Smooth muscle cell (in vitro differentiated cells): Measurements from ENCODE around the gene CTDP1. TPM values are rescaled to one million over a fixed set of nuclear protein-coding genes. Genes with fewer than 3 reads are reported as not detected.

Experiments used
- DNase-seq: peaks from one replicate; lab custom pipeline; 2025; ENCODE audit not compliant: unreplicated experiment; lab: John Stamatoyannopoulos, UW
- H2AFZ ChIP-seq: fragments of 200-600 bp; sonication (generic); 2 replicates; pipeline ENCODE4 v1.6.0; 2016; ENCODE audit warnings: antibody characterized with exemption, low read depth, mild to moderate bottlenecking
- H3F3A ChIP-seq: fragments of 200-600 bp; sonication (generic); 2 replicates; pipeline ENCODE4 v1.6.0; 2017; ENCODE audit warnings: antibody characterized with exemption, low read depth
- H3K27ac ChIP-seq: fragments of 200-600 bp; sonication (generic); 2 replicates; pipeline ENCODE4 v1.5.1; 2016; ENCODE audit warnings: low read depth, mild to moderate bottlenecking
- H3K27me3 ChIP-seq: fragments of 200-600 bp; sonication (generic); 2 replicates; pipeline ENCODE4 v1.6.1; 2016; ENCODE audit warnings: low read depth, mild to moderate bottlenecking
- H3K36me3 ChIP-seq: fragments of 200-600 bp; sonication (generic); 2 replicates; pipeline ENCODE4 v1.5.1; 2016; ENCODE audit warnings: low read depth
- H3K4me1 ChIP-seq: fragments of 200-600 bp; sonication (generic); 2 replicates; pipeline ENCODE4 v1.5.1; 2016; ENCODE audit warnings: low read depth
- H3K4me2 ChIP-seq: fragments of 200-600 bp; sonication (generic); 2 replicates; pipeline ENCODE4 v1.6.0; 2016; ENCODE audit warnings: mild to moderate bottlenecking
- H3K4me3 ChIP-seq: fragments of 200-600 bp; sonication (generic); 2 replicates; pipeline ENCODE4 v1.5.1; 2016; ENCODE audit warnings: mild to moderate bottlenecking
- H3K79me2 ChIP-seq: fragments of 200-600 bp; sonication (generic); 2 replicates; pipeline ENCODE4 v1.6.0; 2016; ENCODE audit warnings: low read depth, mild to moderate bottlenecking
- H3K9ac ChIP-seq: fragments of 200-600 bp; sonication (generic); 2 replicates; pipeline ENCODE4 v1.6.0; 2016; ENCODE audit warnings: low read depth
- H3K9me3 ChIP-seq: fragments of 200-600 bp; sonication (generic); replicated peaks from 2 replicates; pipeline ENCODE4 v1.5.1; 2016; ENCODE audit warnings: low read depth
- H4K20me1 ChIP-seq: fragments of 200-600 bp; sonication (generic); 2 replicates; pipeline ENCODE4 v1.6.0; 2016; ENCODE audit warnings: low read depth
- WGBS: methylation state at CpG from one replicate; pipeline ENCODE4 v1.1.7; 2016; ENCODE audit warnings: low lambda C conversion rate; 5-methylcytosine and 5-hydroxymethylcytosine counted together
- polyA plus RNA-seq: library from polyadenylated mRNA; unstranded; fragments of >200 nt; fragmentation: Nextera tagmentation; extraction: Ambion mirVana; gene quantifications from 2 replicates; pipeline ENCODE4 v1.2.1, GENCODE V29; 2016
- total RNA-seq: library from RNA; depleted of rRNA; stranded (reverse); fragments of >200 nt; gene quantifications from 2 replicates; pipeline ENCODE4 v1.2.3, GENCODE V29; 2014
- TF ChIP-seq, protein P1 (sequence below): fragments of 200-600 bp; sonication (generic); IDR thresholded peaks from 2 replicates; pipeline ENCODE4 v1.5.1; 2017; ENCODE audit warnings: borderline replicate concordance, mild to moderate bottlenecking, antibody characterized with exemption; ENCODE audit not compliant: insufficient read depth, poor library complexity, severe bottlenecking

Gene CTDP1
- total and polyA plus RNA-seq, 2 experiments from 2014 or later, result 14.1 to 18.4 TPM

DNA sequence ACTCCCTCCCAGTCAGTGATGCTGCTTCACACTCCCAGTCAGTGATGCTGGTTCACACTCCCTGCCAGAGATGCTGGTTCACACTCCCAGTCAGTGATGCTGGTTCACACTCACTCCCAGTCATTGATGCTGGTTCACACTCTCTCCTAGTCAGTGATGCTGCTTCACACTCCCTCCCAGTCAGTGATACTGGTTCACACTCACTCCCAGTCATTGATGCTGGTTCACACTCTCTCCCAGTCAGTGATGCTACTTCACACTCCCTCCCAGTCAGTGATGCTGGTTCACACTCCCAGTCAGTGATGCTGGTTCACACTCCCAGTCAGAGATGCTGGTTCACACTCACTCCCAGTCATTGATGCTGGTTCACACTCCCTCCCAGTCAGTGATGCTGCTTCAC, 83.8 kb downstream of the CTDP1 start:
- Histone ChIP-seq H3K9me3 (peaks cover 4% of the 10 kb centered on the region), H3F3A (no peaks in the 10 kb centered on the region), H3K27me3 (no peaks in the 10 kb centered on the region), H3K79me2 (no peaks in the 10 kb centered on the region), H3K4me3 (no peak overlapping the region), H2AFZ (no peak overlapping the region), H3K27ac (no peak overlapping the region), H4K20me1 (no peaks in the 10 kb centered on the region), H3K9ac (no peak overlapping the region), H3K36me3 (no peaks in the 10 kb centered on the region), H3K4me1 (no peaks in the 10 kb centered on the region), H3K4me2 (no peak overlapping the region)
- no peak for DNase-seq
- TF ChIP-seq, protein P1, sequence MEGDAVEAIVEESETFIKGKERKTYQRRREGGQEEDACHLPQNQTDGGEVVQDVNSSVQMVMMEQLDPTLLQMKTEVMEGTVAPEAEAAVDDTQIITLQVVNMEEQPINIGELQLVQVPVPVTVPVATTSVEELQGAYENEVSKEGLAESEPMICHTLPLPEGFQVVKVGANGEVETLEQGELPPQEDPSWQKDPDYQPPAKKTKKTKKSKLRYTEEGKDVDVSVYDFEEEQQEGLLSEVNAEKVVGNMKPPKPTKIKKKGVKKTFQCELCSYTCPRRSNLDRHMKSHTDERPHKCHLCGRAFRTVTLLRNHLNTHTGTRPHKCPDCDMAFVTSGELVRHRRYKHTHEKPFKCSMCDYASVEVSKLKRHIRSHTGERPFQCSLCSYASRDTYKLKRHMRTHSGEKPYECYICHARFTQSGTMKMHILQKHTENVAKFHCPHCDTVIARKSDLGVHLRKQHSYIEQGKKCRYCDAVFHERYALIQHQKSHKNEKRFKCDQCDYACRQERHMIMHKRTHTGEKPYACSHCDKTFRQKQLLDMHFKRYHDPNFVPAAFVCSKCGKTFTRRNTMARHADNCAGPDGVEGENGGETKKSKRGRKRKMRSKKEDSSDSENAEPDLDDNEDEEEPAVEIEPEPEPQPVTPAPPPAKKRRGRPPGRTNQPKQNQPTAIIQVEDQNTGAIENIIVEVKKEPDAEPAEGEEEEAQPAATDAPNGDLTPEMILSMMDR, result no peak

DNA sequence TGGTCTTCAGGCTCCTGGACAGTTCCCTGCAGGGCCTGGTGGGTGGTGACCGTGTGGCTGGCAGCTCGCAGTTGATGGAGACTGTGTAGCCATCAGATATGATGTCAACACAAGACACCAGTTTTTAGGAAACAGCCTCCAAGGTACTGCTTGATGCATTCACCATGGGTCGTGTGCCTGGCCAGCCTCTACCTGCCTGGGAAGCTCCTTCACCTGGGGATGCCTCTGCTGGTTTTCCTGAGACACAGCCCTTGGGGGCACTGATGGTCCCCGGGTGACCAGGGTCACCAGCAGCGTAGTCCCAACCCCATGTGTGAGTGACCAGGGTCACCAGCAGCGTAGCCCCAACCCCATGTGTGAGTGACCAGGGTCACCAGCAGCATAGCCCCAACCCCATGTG, 84.5 kb downstream of the CTDP1 start:
- TF ChIP-seq, protein P1, result no peak
- no peaks in the 10 kb centered on the region for H3K27me3 ChIP-seq
- H3F3A ChIP-seq, result no peaks in the 10 kb centered on the region
- 89% methylated on average over 6 of the region's 6 CpGs for WGBS
- H2AFZ ChIP-seq, result no peak overlapping the region
- H3K9me3 ChIP-seq, result peaks cover 4% of the 10 kb centered on the region
- no peaks in the 10 kb centered on the region for H4K20me1 ChIP-seq
- H3K27ac ChIP-seq, result no peak overlapping the region
- no peaks in the 10 kb centered on the region for H3K36me3 ChIP-seq
- no peak overlapping the region for H3K9ac ChIP-seq
- no peak overlapping the region for H3K4me3 ChIP-seq
- DNase-seq, result no peak
- no peaks in the 10 kb centered on the region for H3K79me2 ChIP-seq
- H3K4me1 ChIP-seq, result no peaks in the 10 kb centered on the region
- no peak overlapping the region for H3K4me2 ChIP-seq

DNA sequence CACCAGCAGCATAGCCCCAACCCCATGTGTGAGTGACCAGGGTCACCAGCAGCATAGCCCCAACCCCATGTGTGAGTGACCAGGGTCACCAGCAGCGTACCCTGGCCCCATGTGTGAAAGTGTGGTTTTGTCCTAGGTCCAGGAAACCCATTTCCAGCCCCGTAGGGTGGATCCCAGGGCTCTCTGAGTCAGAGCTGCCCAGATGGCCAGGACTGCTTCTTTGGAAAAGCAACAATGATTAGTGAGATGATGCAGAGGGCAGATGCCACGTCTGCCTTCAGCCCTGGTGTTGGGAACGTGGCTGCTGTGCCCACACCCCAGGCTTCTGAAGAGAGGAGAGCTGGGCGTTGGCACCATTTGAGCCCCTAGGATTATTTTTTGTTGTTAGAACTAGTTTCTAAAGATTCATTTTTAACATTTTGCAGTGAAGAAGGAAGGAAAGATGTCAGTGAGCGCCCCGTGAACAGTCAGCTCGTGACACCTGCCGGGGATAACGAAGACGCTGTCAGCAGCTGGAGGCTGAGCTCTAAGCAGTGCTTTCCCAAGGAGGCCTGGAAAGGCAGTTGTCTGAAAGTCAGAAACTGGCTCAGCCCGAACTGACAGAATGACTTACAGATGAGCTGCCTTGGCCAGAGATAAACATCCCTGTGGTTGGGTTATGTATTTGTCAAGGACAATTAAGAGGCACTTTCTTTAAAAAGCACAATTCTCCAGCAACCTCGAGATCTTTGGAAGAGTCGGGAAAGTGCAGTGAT, 86.1 kb downstream of the CTDP1 start:
- no peak overlapping the region for H3K4me3 ChIP-seq
- no peaks in the 10 kb centered on the region for H3K4me1 ChIP-seq
- no peak overlapping the region for H3K4me2 ChIP-seq

More for the DNA sequence above, 86.1 kb downstream of the CTDP1 start:
- 85% methylated on average over 14 of the region's 14 CpGs for WGBS
- Histone ChIP-seq H3K27me3 (no peaks in the 10 kb centered on the region), H3K27ac (no peak overlapping the region), H3K36me3 (no peaks in the 10 kb centered on the region), H3K79me2 (no peaks in the 10 kb centered on the region), H4K20me1 (no peaks in the 10 kb centered on the region), H3K9ac (no peak overlapping the region), H3K9me3 (peaks cover 4% of the 10 kb centered on the region), H2AFZ (no peak overlapping the region), H3F3A (no peaks in the 10 kb centered on the region)
- TF ChIP-seq, protein P1, result no peak
- DNase-seq, result no peak
